ENCODE data around the gene SULT2B1. TPM values are rescaled to one million over a fixed set of nuclear protein-coding genes. Genes with fewer than 3 reads are reported as not detected.

The SULT2B1 gene
- total and polyA plus RNA-seq, 2 experiments from 2014 or later: 0.79 TPM; not detected in 1

DNA sequence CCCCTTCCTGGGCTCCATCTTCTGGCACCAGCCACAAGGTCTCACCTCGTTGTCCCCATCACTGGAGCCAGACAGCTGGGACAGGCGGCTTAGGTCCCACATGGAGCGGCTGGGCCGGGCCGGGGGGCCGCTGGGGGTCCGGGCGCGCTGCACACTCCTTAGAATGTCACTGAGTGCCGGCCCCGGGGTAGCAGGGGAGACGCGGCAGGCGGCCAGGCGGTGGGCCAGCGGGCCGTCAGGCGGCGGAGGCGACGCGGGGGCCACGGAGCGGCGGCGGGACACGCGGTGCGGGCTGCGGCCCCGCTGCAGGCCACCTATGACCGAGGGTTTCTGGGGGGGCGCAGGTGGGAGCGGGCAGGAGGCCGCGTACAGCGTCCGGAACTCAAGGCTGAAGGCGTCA lies 51.5 kb downstream of the SULT2B1 start:
- Histone ChIP-seq H3K27me3 (no peaks in the 10 kb centered on the region), H3K9me2 (replicated peaks; ENCODE audit: insufficient read depth) (no peaks in the 10 kb centered on the region), H3K4me1 (ENCODE audit: insufficient read depth) (peaks cover 4% of the 10 kb centered on the region), H3K27ac (no peak overlapping the region), H4K20me1 (ENCODE audit: insufficient read depth, poor library complexity, severe bottlenecking) (no peaks in the 10 kb centered on the region), H3K36me3 (replicated peaks; ENCODE audit: insufficient read depth, low read depth) (no peaks in the 10 kb centered on the region), H3K79me2 (no peaks in the 10 kb centered on the region), H3K4me3 (no peak overlapping the region), H3K9me3 (ENCODE audit: low read depth) (no peaks in the 10 kb centered on the region), H3K4me2 (no peak overlapping the region), H2AFZ (no peak overlapping the region)
- TF ChIP-seq EZH2phosphoT487 (IDR thresholded peaks at IDR 0.05; ENCODE audit: low read depth, severe bottlenecking, unreplicated experiment): no peak
- no peak for TF ChIP-seq EZH2 (IDR thresholded peaks at IDR 0.05; ENCODE audit: borderline replicate concordance)
- TF ChIP-seq CTCF (IDR thresholded peaks at IDR 0.05; ENCODE audit: poor library complexity): no peak
- no peak for DNase-seq (ENCODE audit: low spot score)
- WGBS (ENCODE audit: low lambda C conversion rate, missing lambda C conversion rate): over 99% methylated on average over 35 of the region's 39 CpGs

- no peaks in the 10 kb centered on the region for H3K79me2 ChIP-seq
- H3K9me3 ChIP-seq (ENCODE audit: low read depth): no peaks in the 10 kb centered on the region
- H3K27ac ChIP-seq: no peak overlapping the region
- no peaks in the 10 kb centered on the region for H3K9me2 ChIP-seq (replicated peaks; ENCODE audit: insufficient read depth)
- H4K20me1 ChIP-seq (ENCODE audit: insufficient read depth, poor library complexity, severe bottlenecking): no peaks in the 10 kb centered on the region
- H3K4me1 ChIP-seq (ENCODE audit: insufficient read depth): peaks cover 4% of the 10 kb centered on the region
- no peak overlapping the region for H3K4me3 ChIP-seq
- WGBS (ENCODE audit: low lambda C conversion rate, missing lambda C conversion rate): 98% methylated on average over 9 of the region's 9 CpGs
- TF ChIP-seq EZH2 (IDR thresholded peaks at IDR 0.05; ENCODE audit: borderline replicate concordance) (no peak), EZH2phosphoT487 (IDR thresholded peaks at IDR 0.05; ENCODE audit: low read depth, severe bottlenecking, unreplicated experiment) (no peak), CTCF (IDR thresholded peaks at IDR 0.05; ENCODE audit: poor library complexity) (no peak)
- no peak for DNase-seq (ENCODE audit: low spot score)
- no peaks in the 10 kb centered on the region for H3K36me3 ChIP-seq (replicated peaks; ENCODE audit: insufficient read depth, low read depth)
- no peak overlapping the region for H3K4me2 ChIP-seq
- no peaks in the 10 kb centered on the region for H3K27me3 ChIP-seq
- H2AFZ ChIP-seq: no peak overlapping the region
Observed at GRCh38 chr19:48603850-48604249, 51.9 kb downstream of the SULT2B1 start.

- no peak for DNase-seq (ENCODE audit: low spot score)
- no peaks in the 10 kb centered on the region for H3K36me3 ChIP-seq (replicated peaks; ENCODE audit: insufficient read depth, low read depth)
Observed at GRCh38 chr19:48606463-48607358, 54.7 kb downstream of the SULT2B1 start, which contains the start of gene SPACA4. TSS of gene SPACA4 (plus strand) at chr19:48606742. CDS start at chr19:48606979, 237 bp downstream.

More at GRCh38 chr19:48606463-48607358, 54.7 kb downstream of the SULT2B1 start, which contains the start of gene SPACA4:
- H3K4me1 ChIP-seq (ENCODE audit: insufficient read depth): peaks cover 4% of the 10 kb centered on the region
- H3K4me3 ChIP-seq: no peak within 1 kb of the TSS
- no peaks in the 10 kb centered on the region for H3K79me2 ChIP-seq
- 92% methylated on average over 34 of the region's 39 CpGs for WGBS (ENCODE audit: low lambda C conversion rate, missing lambda C conversion rate)
- H3K4me2 ChIP-seq: no peak within 1 kb of the TSS
- H4K20me1 ChIP-seq (ENCODE audit: insufficient read depth, poor library complexity, severe bottlenecking): no peaks in the 10 kb centered on the region
- TF ChIP-seq EZH2 (IDR thresholded peaks at IDR 0.05; ENCODE audit: borderline replicate concordance) (no peak), EZH2phosphoT487 (IDR thresholded peaks at IDR 0.05; ENCODE audit: low read depth, severe bottlenecking, unreplicated experiment) (no peak), CTCF (IDR thresholded peaks at IDR 0.05; ENCODE audit: poor library complexity) (no peak)
- no peaks in the 10 kb centered on the region for H3K9me2 ChIP-seq (replicated peaks; ENCODE audit: insufficient read depth)
- H3K9me3 ChIP-seq (ENCODE audit: low read depth): no peaks in the 10 kb centered on the region
- no peaks in the 10 kb centered on the region for H3K27me3 ChIP-seq
- H3K27ac ChIP-seq: no peak within 1 kb of the TSS
- H2AFZ ChIP-seq: no peak within 1 kb of the TSS
